Liver (tissue), 9 donors: Measurements from ENCODE around the gene C11orf97. TPM values are rescaled to one million over a fixed set of nuclear protein-coding genes. Genes with fewer than 3 reads are reported as not detected.

Experiments
- DNase-seq: peaks from one replicate; pipeline ENCODE4 v3.0.0-alpha.2; 2017; ENCODE audit warnings: low spot score
- H3K27ac ChIP-seq, 2 donors: one replicate each; pipeline ENCODE4 v1.7.0; 2013; ENCODE audit warnings: inconsistent platforms in 2 of 2, low read length in 2 of 2, control low read depth in 1 of 2, low read depth in 1 of 2, mild to moderate bottlenecking in 1 of 2
- H3K27me3 ChIP-seq, 4 donors: one replicate each; pipeline versions ENCODE4 v1.6.1 to v1.7.0; 2013; ENCODE audit warnings: low read length in 3 of 4, inconsistent platforms in 1 of 4, mild to moderate bottlenecking in 1 of 4, moderate library complexity in 1 of 4; ENCODE audit not compliant: control insufficient read depth in 4 of 4, insufficient read depth in 4 of 4
- H3K36me3 ChIP-seq, 4 donors: one replicate each; pipeline versions ENCODE4 v1.6.1 to v1.7.0; 2013; ENCODE audit warnings: low read length in 3 of 4, mild to moderate bottlenecking in 3 of 4, low read depth in 1 of 4, moderate library complexity in 1 of 4; ENCODE audit not compliant: control insufficient read depth in 4 of 4, insufficient read depth in 3 of 4
- H3K4me1 ChIP-seq, 4 donors: one replicate each; pipeline versions ENCODE4 v1.6.1 to v1.7.0; 2013; ENCODE audit warnings: low read length in 3 of 4, mild to moderate bottlenecking in 3 of 4, moderate library complexity in 1 of 4; ENCODE audit not compliant: control insufficient read depth in 4 of 4, insufficient read depth in 4 of 4
- H3K4me3 ChIP-seq, 3 donors: one replicate each; pipeline versions ENCODE4 v1.6.1 to v1.7.0; 2013; ENCODE audit warnings: low read length in 3 of 3, control low read depth in 1 of 3, low read depth in 1 of 3, mild to moderate bottlenecking in 1 of 3
- H3K9ac ChIP-seq, 2 donors: one replicate each; pipeline ENCODE4 v1.7.0; 2013; ENCODE audit warnings: low read length in 2 of 2, mild to moderate bottlenecking in 2 of 2, moderate library complexity in 2 of 2, control low read depth in 1 of 2, low read depth in 1 of 2
- H3K9me3 ChIP-seq, 4 donors: one replicate each; pipeline versions ENCODE4 v1.6.1 to v1.7.0; 2013; ENCODE audit warnings: low read length in 3 of 4; ENCODE audit not compliant: control insufficient read depth in 4 of 4
- ATF3 ChIP-seq: IDR thresholded peaks from 2 replicates; pipeline ENCODE4 v1.6.1; 2016; ENCODE audit warnings: antibody characterized with exemption
- EGR1 ChIP-seq, 2 donors: IDR thresholded peaks; 2 replicates each; pipeline ENCODE4 v1.6.1; 2016 to 2018; ENCODE audit warnings: antibody characterized with exemption in 2 of 2, low read depth in 2 of 2
- FOXA1 ChIP-seq: IDR thresholded peaks from 2 replicates; pipeline ENCODE4 v1.6.1; 2016; ENCODE audit warnings: antibody characterized with exemption
- FOXA2 ChIP-seq: IDR thresholded peaks from 2 replicates; pipeline ENCODE4 v1.6.1; 2016; ENCODE audit warnings: antibody characterized with exemption
- GABPA ChIP-seq, 2 donors: IDR thresholded peaks in 1 of 2; conservative IDR thresholded peaks in 1 of 2; 2 replicates each; pipeline ENCODE4 v1.6.1; 2016; ENCODE audit warnings: antibody characterized with exemption in 2 of 2, mild to moderate bottlenecking in 1 of 2, moderate library complexity in 1 of 2
- HNF4A ChIP-seq, 2 donors: conservative IDR thresholded peaks; 2 replicates each; pipeline ENCODE4 v1.6.1; 2016; ENCODE audit warnings: antibody characterized with exemption in 2 of 2, mild to moderate bottlenecking in 2 of 2
- HNF4G ChIP-seq: IDR thresholded peaks from 2 replicates; pipeline ENCODE4 v1.6.1; 2016; ENCODE audit warnings: antibody characterized with exemption
- JUND ChIP-seq, 2 donors: IDR thresholded peaks; 2 replicates each; pipeline ENCODE4 v1.6.1; 2016; ENCODE audit warnings: antibody characterized with exemption in 2 of 2
- NR2F2 ChIP-seq: IDR thresholded peaks from 2 replicates; pipeline ENCODE4 v1.6.1; 2016; ENCODE audit warnings: antibody characterized with exemption
- RAD21 ChIP-seq, 2 donors: IDR thresholded peaks; 2 replicates each; pipeline ENCODE4 v1.6.1; 2016; ENCODE audit warnings: antibody characterized with exemption in 2 of 2, mild to moderate bottlenecking in 2 of 2
- REST ChIP-seq: IDR thresholded peaks from 2 replicates; pipeline ENCODE4 v1.6.1; 2016; ENCODE audit warnings: antibody characterized with exemption, mild to moderate bottlenecking
- RXRA ChIP-seq, 2 donors: IDR thresholded peaks; 2 replicates each; pipeline ENCODE4 v1.6.1; 2017 to 2018; ENCODE audit warnings: antibody characterized with exemption in 2 of 2, mild to moderate bottlenecking in 1 of 2
- SP1 ChIP-seq: IDR thresholded peaks from 2 replicates; pipeline ENCODE4 v1.6.1; 2018; ENCODE audit warnings: antibody characterized with exemption, mild to moderate bottlenecking
- TAF1 ChIP-seq: conservative IDR thresholded peaks from 2 replicates; pipeline ENCODE4 v1.6.1; 2016; ENCODE audit warnings: antibody characterized with exemption, mild to moderate bottlenecking
- YY1 ChIP-seq: IDR thresholded peaks from 2 replicates; pipeline ENCODE4 v1.6.1; 2016; ENCODE audit warnings: antibody characterized with exemption, mild to moderate bottlenecking
- ZBTB33 ChIP-seq: IDR thresholded peaks from 2 replicates; pipeline ENCODE4 v1.6.1; 2016; ENCODE audit warnings: antibody characterized with exemption
- WGBS: extraction: QIAGEN DNeasy Blood & Tissue Kit; methylation state at CpG from one replicate; pipeline ENCODE4 v1.1.7; 2013; 5-methylcytosine and 5-hydroxymethylcytosine counted together
- polyA plus RNA-seq, 2 donors: library from polyadenylated mRNA; stranded (reverse) in 1 of 2; unstranded in 1 of 2; fragments of 200-250 nt in 1 of 2; fragments of >200 nt in 1 of 2; fragmentation: Nextera tagmentation in 1 of 2; extraction: Ambion mirVana in 1 of 2; gene quantifications; one replicate each; pipeline versions ENCODE4 v1.2.1 to v1.2.3, GENCODE V29; 2013 to 2015
- total RNA-seq, 2 donors: library from RNA; depleted of rRNA; stranded (reverse); fragments of >200 nt; gene quantifications; one replicate each; pipeline ENCODE4 v1.2.3, GENCODE V29; 2014
- TF ChIP-seq, protein P1 (sequence below): fragments of 150-350 bp; IDR thresholded peaks from 2 replicates; pipeline ENCODE4 v1.5.1; 2017; ENCODE audit warnings: improper control_type of control experiment, low read depth, low read length; ENCODE audit not compliant: missing input control
- TF ChIP-seq, protein P2 (sequence below): IDR thresholded peaks from 2 replicates; pipeline ENCODE4 v1.6.1; 2016; ENCODE audit warnings: antibody characterized with exemption
- donor health status: healthy.
- donor health status: healthy.
- donor health status: healthy.
- donor health status: healthy.
- donor health status: healthy.

C11orf97 gene
- total and polyA plus RNA-seq, 4 donors, result 0.36 to 0.94 TPM; not detected in 2

GRCh38 chr11:94576306-94576705 lies 64.0 kb downstream of the C11orf97 start:
- H3K4me1 ChIP-seq, result no peaks in the 10 kb centered on the region
- WGBS, result 78% methylated on average over 5 of the region's 5 CpGs
- no peaks in the 10 kb centered on the region for H3K36me3 ChIP-seq
- DNase-seq, result no peak
- H3K9ac ChIP-seq, result no peak overlapping the region
- H3K4me3 ChIP-seq, result no peak overlapping the region
- H3K27ac ChIP-seq, result no peak overlapping the region
- no peaks in the 10 kb centered on the region for H3K27me3 ChIP-seq
- no peak for TF ChIP-seq ZBTB33
- no peak for TF ChIP-seq FOXA1
- TF ChIP-seq HNF4A (conservative IDR thresholded peaks at IDR 0.05), result no peak
- TF ChIP-seq, protein P1, sequence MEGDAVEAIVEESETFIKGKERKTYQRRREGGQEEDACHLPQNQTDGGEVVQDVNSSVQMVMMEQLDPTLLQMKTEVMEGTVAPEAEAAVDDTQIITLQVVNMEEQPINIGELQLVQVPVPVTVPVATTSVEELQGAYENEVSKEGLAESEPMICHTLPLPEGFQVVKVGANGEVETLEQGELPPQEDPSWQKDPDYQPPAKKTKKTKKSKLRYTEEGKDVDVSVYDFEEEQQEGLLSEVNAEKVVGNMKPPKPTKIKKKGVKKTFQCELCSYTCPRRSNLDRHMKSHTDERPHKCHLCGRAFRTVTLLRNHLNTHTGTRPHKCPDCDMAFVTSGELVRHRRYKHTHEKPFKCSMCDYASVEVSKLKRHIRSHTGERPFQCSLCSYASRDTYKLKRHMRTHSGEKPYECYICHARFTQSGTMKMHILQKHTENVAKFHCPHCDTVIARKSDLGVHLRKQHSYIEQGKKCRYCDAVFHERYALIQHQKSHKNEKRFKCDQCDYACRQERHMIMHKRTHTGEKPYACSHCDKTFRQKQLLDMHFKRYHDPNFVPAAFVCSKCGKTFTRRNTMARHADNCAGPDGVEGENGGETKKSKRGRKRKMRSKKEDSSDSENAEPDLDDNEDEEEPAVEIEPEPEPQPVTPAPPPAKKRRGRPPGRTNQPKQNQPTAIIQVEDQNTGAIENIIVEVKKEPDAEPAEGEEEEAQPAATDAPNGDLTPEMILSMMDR, result no peak
- no peak for TF ChIP-seq GABPA (IDR thresholded peaks at IDR 0.05 in 1 of 2, conservative IDR thresholded peaks at IDR 0.05 in 1 of 2)
- TF ChIP-seq YY1, result no peak
- TF ChIP-seq EGR1 (IDR thresholded peaks at IDR 0.05; ENCODE audit: low read depth in 2 of 2), result no peak
- TF ChIP-seq REST, result no peak
- no peak for TF ChIP-seq NR2F2
- TF ChIP-seq, protein P2, sequence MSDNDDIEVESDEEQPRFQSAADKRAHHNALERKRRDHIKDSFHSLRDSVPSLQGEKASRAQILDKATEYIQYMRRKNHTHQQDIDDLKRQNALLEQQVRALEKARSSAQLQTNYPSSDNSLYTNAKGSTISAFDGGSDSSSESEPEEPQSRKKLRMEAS, result no peak
- TF ChIP-seq HNF4G, result no peak
- no peak for TF ChIP-seq ATF3
- no peak for TF ChIP-seq JUND (IDR thresholded peaks at IDR 0.05)
- TF ChIP-seq FOXA2, result no peak
- no peak for TF ChIP-seq TAF1
- TF ChIP-seq SP1, result no peak
- TF ChIP-seq RXRA (IDR thresholded peaks at IDR 0.05), result no peak
- no peak for TF ChIP-seq RAD21 (IDR thresholded peaks at IDR 0.05)
- no peaks in the 10 kb centered on the region for H3K9me3 ChIP-seq

DNA sequence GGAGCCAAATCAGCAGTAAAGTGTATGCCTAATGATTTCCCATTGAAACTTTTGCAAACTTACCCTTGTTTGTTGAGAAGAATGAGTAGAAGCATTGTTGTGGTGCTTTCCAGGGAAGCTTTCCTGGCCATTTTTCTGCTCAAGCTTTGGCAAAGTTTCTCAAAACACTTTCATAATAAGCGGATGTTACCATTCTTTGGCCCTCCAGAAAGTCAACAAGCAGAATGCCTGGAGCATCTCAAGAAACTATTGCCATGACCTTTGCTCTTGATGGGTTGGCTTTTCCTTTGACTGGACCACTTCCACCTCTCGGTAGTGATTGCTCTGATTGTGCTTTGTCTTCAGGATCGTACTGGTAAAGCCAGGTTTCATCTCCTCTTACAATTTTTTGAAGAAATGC lies 65.6 kb downstream of the C11orf97 start:
- WGBS, result 63% methylated on average over 3 of the region's 3 CpGs
- H3K27me3 ChIP-seq, result no peaks in the 10 kb centered on the region
- DNase-seq, result no peak
- H3K4me1 ChIP-seq, result no peaks in the 10 kb centered on the region
- no peak overlapping the region for H3K4me3 ChIP-seq
- no peak overlapping the region for H3K27ac ChIP-seq
- no peaks in the 10 kb centered on the region for H3K36me3 ChIP-seq
- no peak overlapping the region for H3K9ac ChIP-seq
- H3K9me3 ChIP-seq, result no peaks in the 10 kb centered on the region
- no peak for TF ChIP-seq FOXA2
- TF ChIP-seq FOXA1, result no peak
- no peak for TF ChIP-seq ATF3
- TF ChIP-seq SP1, result no peak
- TF ChIP-seq RXRA (IDR thresholded peaks at IDR 0.05), result no peak
- no peak for TF ChIP-seq YY1
- TF ChIP-seq, protein P1, result no peak
- TF ChIP-seq TAF1, result no peak
- TF ChIP-seq ZBTB33, result no peak
- no peak for TF ChIP-seq RAD21 (IDR thresholded peaks at IDR 0.05)
